Esophagus (tissue), 2 donors: Measurements from ENCODE around the gene ZNF837. TPM values are rescaled to one million over a fixed set of nuclear protein-coding genes. Genes with fewer than 3 reads are reported as not detected.
"Not testable (repeated sequence)": the region's sequence is repeated elsewhere in the genome, so short reads cannot be mapped to it uniquely, and the experiment has no call there.

ENCODE experiments used
- H3K27ac ChIP-seq, 2 donors: one replicate each; pipeline ENCODE4 v1.5.1; 2013; ENCODE audit warnings: low read depth in 2 of 2, mild to moderate bottlenecking in 2 of 2, inconsistent platforms in 1 of 2, low read length in 1 of 2, moderate library complexity in 1 of 2
- H3K27me3 ChIP-seq, 2 donors: one replicate each; pipeline ENCODE4 v1.6.1; 2013; ENCODE audit warnings: low read length in 2 of 2, control low read depth in 1 of 2, mild to moderate bottlenecking in 1 of 2; ENCODE audit not compliant: insufficient read depth in 2 of 2, control insufficient read depth in 1 of 2
- H3K36me3 ChIP-seq, 2 donors: one replicate each; pipeline ENCODE4 v1.6.1; 2013; ENCODE audit warnings: low read length in 1 of 2; ENCODE audit not compliant: control insufficient read depth in 2 of 2, insufficient read depth in 2 of 2
- H3K4me1 ChIP-seq, 2 donors: one replicate each; pipeline ENCODE4 v1.6.1; 2013; ENCODE audit warnings: low read length in 1 of 2; ENCODE audit not compliant: control insufficient read depth in 2 of 2, insufficient read depth in 2 of 2
- H3K4me3 ChIP-seq, 2 donors: one replicate each; pipeline ENCODE4 v1.5.1; 2013; ENCODE audit warnings: low read length in 2 of 2, mild to moderate bottlenecking in 2 of 2, low read depth in 1 of 2, moderate library complexity in 1 of 2
- H3K9me3 ChIP-seq, 2 donors: one replicate each; pipeline ENCODE4 v1.6.1; 2013; ENCODE audit warnings: mild to moderate bottlenecking in 2 of 2, low read depth in 1 of 2, low read length in 1 of 2, moderate library complexity in 1 of 2; ENCODE audit not compliant: control insufficient read depth in 2 of 2, insufficient read depth in 1 of 2
- WGBS, 2 donors: extraction: QIAGEN DNeasy Blood & Tissue Kit; methylation state at CpG; one replicate each; pipeline ENCODE4 v1.1.7; 2013; 5-methylcytosine and 5-hydroxymethylcytosine counted together
- polyA plus RNA-seq, 2 donors: library from polyadenylated mRNA; stranded (reverse); fragments of 200-250 nt; gene quantifications; one replicate each; pipeline ENCODE4 v1.2.3, GENCODE V29; 2013
- donor health status: healthy with polysubstance abuse.
- donor health status: Bipolar disorder and iron deficiency.

ZNF837 gene
- polyA plus RNA-seq, 2 donors, result 2.5 to 2.8 TPM

DNA sequence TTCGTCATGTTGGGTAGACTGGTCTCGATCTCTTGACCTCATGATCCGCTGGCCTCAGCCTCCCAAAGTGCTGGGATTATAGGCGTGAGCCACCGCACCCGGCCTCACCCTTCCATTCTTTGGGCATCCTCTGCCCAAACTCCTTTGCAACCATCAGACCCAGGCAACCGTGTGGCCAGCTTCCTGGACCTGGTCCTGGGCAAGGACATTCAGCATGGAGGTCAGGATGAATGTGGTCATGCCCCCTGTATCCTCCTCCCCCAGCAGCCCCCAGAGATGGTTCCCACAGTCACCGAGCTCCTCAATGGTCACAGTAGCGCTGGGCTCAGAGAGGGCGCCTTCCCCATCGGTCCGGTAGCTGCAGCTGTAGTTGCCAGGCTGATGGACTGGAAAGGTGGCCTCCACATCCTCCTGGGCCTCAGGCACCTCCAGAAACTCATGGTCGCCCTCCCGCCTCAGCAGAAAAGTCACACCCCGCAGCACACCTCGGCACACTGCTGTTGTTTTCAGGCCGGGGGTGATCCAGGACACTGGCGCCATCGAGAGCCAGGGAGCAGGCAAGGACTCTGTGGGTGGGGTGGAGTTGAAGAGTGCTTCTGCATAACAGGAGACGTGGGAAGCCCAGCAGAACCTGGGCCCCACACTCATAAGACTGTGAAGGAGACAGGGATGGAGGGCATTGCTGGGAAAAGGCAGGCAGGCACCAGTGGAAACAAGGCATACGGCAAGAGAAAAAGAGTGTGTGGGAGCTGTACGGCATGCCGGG lies 28.7 kb downstream of the ZNF837 start:
- Histone ChIP-seq H3K36me3 (no peaks in the 10 kb centered on the region), H3K9me3 (peaks cover 6 to 11% of the 10 kb centered on the region in 2 donors), H3K27ac (no peak overlapping the region), H3K4me3 (no peak overlapping the region), H3K4me1 (peaks cover 3 to 15% of the 10 kb centered on the region in 2 donors), H3K27me3 (peaks cover 0 to 3% of the 10 kb centered on the region in 2 donors)
- 86 to 87% methylated on average over 23 of the region's 23 CpGs for WGBS, 2 donors

DNA sequence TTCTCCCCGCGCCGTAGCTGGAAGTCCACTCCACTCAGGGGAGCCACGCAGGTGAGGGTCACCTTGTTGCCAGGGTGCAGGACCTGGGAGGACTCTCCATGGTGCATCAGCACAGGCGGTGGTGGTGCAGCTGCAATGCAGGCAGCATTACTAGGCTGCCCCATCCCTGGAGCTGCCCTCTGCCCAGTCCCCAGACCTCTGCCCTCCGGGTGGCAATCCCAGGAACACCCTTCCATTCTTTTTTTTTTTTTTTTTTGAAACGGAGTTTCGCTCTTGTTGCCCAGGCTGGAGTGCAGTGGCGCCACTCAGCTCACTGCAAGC lies 29.3 kb downstream of the ZNF837 start:
- 84 to 89% methylated on average over 7 to 9 of the region's 9 CpGs for WGBS, 2 donors
- Histone ChIP-seq H3K27me3 (peaks cover 0 to 3% of the 10 kb centered on the region in 2 donors), H3K27ac (no peak overlapping the region), H3K36me3 (no peaks in the 10 kb centered on the region), H3K4me3 (no peak overlapping the region), H3K9me3 (peaks cover 6 to 8% of the 10 kb centered on the region in 2 donors), H3K4me1 (peaks cover 3 to 8% of the 10 kb centered on the region in 2 donors)

DNA sequence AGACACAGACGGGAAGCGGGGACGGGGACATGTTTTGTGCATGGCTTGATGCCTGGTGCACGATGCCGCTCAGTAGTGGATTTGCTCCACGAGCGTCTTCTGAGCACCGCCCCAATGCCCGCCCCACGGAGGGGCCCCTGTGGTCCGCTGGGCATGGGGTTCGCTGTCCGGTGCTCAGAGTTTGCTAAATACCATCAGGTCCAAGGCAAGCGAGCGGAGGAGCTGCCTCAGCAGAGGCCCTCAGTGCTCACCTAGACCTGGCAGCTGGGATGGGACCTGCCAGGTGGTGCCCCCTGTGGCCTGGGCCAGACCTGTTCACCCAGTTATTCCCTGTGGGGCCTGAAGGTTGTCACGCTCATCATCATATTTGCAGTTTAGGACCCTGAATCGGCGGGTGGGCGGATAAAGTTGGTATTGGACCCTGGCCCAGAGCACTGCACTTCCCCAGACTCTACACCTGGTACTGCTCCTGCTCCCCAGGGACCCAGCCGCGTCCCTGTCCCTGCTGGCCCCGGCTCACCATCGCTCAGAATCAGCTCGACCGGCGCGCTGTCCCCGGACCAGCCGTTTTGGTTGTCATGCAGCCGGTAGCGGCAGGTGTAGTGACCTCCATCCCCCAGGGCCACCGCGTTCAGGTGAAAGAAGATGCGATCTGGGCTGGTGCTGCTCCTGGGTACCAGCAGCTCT lies 29.8 kb downstream of the ZNF837 start:
- peaks cover 2 to 5% of the 10 kb centered on the region in 2 donors for H3K4me1 ChIP-seq
- H3K4me3 ChIP-seq, result no peak overlapping the region
- no peak overlapping the region for H3K27ac ChIP-seq
- H3K9me3 ChIP-seq, result peaks cover 3 to 6% of the 10 kb centered on the region in 2 donors
- peaks cover 0 to 3% of the 10 kb centered on the region in 2 donors for H3K27me3 ChIP-seq
- WGBS, 2 donors, result 72 to 76% methylated on average over 34 of the region's 34 CpGs
- no peaks in the 10 kb centered on the region for H3K36me3 ChIP-seq

DNA sequence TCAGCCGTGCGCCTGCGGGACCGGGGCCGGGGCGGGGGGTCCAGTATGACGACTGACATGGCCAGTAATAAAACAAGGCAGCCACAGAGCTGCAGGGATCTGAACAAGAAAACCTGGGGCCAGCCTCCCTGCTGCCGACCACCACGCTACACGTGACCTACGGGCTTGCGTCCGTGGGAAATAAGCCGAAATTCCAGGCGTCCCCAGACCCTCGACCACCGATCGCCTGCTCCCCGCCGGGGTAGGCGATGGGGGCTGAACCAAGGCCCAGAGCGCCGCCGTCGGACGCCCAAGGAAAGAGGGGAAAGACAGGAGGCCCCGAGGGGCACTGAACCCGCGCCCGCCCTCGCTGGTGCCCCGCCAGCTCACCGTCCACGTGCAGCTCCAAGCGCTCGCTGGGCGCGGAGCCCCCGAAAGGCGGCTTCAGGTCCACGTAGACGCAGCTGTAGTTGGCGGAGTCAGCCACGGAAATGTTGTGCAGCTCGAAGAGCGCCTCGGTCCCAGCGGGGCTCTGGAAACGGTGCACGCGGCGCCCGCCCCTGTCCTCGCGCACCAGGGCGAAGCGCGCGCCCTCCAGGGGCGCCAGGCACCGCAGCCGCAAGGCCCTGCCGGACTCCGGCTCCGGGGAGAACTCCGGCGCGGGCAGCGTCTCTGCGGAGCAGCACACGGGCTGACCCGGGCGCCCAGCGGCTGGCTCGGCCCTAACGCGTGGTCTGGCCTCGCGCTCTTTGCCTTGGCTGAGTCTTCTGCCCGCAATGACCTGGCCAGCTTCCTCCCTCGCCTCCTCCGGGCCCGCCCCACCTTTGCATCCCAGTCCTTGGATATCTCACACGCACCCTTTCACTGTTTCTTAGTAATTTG lies 30.6 kb downstream of the ZNF837 start:
- Histone ChIP-seq H3K4me3 (no peak overlapping the region), H3K36me3 (no peaks in the 10 kb centered on the region), H3K27me3 (peaks cover 0 to 3% of the 10 kb centered on the region in 2 donors), H3K27ac (no peak overlapping the region), H3K9me3 (peaks cover 2 to 6% of the 10 kb centered on the region in 2 donors), H3K4me1 (peaks cover 0 to 5% of the 10 kb centered on the region in 2 donors)
- 34 to 38% methylated on average over 77 to 84 of the region's 84 CpGs for WGBS, 2 donors

DNA sequence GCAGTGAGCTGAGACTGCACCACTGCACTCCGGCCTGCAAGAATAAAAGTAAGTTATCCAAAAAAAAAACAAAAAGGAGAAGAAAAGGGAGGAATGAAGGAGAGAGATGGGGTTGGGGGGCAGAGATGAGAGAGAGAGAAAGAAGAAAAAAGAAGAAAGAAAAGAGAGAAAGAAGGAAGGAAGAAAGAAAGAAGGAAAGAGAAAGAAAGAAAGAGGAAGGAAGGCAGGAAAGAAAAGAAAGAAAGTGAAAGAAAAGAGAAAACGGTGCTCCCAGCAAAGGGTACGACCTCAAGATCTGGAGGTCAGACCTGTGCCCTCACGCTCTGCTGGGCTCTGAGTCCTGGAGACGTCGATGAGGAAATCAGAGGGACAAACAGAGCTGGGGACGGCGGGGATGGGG lies 31.2 kb downstream of the ZNF837 start:
- H3K27ac ChIP-seq, result no peak overlapping the region
- no peaks in the 10 kb centered on the region for H3K36me3 ChIP-seq
- no peak overlapping the region for H3K4me3 ChIP-seq
- 58 to 59% methylated on average over 8 of the region's 8 CpGs for WGBS, 2 donors
- peaks cover 0 to 5% of the 10 kb centered on the region in 2 donors for H3K4me1 ChIP-seq
- peaks cover 2 to 6% of the 10 kb centered on the region in 2 donors for H3K9me3 ChIP-seq
- peaks cover 0 to 3% of the 10 kb centered on the region in 2 donors for H3K27me3 ChIP-seq

DNA sequence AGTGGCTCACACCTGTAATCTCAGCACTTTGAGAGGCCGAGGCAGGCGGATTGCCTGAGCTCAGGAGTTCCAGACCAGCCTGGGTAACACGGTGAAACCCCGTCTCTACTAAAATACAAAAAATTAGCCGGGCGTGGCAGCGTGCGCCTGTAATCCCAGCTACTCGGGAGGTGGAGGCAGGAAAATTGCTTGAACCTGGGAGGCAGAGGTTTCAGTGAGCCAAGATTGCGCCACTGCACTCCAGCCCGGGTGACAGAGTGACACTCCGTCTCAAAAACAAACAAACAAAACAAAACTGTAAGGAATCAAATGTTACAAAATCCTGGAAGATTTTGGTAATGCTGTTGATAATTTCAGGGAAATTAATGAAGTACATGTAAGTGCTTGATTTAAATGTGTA lies 32.8 kb downstream of the ZNF837 start:
- peak overlapping the region; percentile 32 to 49 for H3K4me3 ChIP-seq
- H3K27me3 ChIP-seq, H3K4me1 ChIP-seq, H3K9me3 ChIP-seq, H3K36me3 ChIP-seq, H3K27ac ChIP-seq: not testable (repeated sequence)
- 15 to 17% methylated on average over 12 of the region's 12 CpGs for WGBS, 2 donors

DNA sequence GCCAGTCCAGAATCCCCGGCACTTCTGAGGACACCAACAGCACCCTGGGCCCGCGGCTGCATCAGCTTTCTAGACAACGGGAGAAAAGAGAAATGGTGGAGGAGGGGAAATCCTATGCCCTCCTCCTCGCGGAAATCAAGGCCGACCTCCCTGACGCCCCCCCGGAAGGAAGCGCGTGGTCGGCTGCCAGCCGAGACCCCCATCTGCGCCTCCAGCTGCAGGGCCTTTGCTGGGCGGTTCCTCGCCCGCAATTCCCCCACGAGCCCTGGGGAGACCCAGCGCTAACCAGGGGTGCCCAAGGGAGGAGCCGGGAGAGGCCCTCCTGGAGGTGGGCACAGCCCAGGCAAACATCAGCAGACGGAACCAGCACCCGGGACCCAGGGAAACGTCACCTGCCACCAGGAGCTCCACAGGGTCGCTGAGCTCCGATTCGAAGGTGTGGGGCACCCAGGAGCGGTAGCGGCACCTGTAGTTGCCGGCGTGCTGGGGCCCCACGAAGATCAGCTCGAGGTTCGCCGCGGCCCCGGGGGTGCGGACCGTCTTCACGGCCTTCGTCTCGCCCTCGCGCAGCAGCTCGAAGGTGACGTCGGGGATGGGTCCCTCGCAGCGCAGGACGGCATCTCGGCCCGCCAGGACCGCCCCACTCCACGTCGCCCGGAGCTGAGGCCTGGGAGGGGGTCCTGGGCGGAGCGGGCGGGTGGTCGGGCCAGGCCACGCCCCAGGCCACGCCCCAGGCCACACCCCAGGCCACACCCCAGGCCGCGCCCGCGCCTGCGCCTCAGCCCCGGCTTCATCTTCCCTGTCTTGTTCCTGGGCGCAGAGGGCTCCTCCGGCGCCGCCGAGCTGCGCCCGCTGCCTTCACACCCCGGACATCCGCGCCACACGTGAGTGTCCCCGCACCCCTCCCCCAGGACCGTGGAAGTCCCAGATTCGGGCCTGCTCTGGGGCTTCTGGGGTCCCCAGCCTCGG lies 33.6 kb downstream of the ZNF837 start:
- H3K27me3 ChIP-seq, result peaks cover 0 to 3% of the 10 kb centered on the region in 2 donors
- 5% methylated on average over 68 to 82 of the region's 82 CpGs for WGBS, 2 donors
- H3K4me1 ChIP-seq, result peaks cover 0 to 5% of the 10 kb centered on the region in 2 donors
- peak overlapping the region; percentile 65 to 68 for H3K27ac ChIP-seq
- H3K9me3 ChIP-seq, result peaks cover 2 to 6% of the 10 kb centered on the region in 2 donors
- H3K36me3 ChIP-seq, result no peaks in the 10 kb centered on the region
- peak overlapping the region; percentile 32 to 49 for H3K4me3 ChIP-seq

DNA sequence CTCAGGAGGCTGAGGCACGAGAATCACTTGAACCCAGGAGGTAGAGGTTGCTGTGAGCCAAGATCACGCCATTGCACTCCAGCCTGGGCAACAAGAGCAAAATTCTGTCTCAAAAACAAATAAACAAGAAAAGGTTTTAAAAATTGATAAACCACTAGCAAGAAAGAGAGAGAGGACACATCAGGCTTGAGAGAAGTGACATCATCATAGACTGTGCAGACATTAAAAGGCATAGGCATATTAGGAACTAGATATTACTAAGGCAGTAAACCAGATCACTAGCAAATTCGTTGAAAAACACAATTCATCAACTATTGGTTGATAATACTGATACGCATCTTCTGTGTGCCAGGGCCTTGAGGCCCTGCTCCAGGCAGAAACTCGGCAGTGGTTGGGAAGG lies 35.3 kb downstream of the ZNF837 start:
- H3K4me1 ChIP-seq, result peaks cover 0 to 5% of the 10 kb centered on the region in 2 donors
- no peaks in the 10 kb centered on the region for H3K36me3 ChIP-seq
- peaks cover 0 to 3% of the 10 kb centered on the region in 2 donors for H3K27me3 ChIP-seq
- peaks cover 0 to under 1% of the 10 kb centered on the region in 2 donors for H3K9me3 ChIP-seq
- 70 to 71% methylated on average over 5 of the region's 5 CpGs for WGBS, 2 donors
- no peak overlapping the region for H3K4me3 ChIP-seq
- H3K27ac ChIP-seq, result no peak overlapping the region
